Tibial artery (tissue), 4 donors: Measurements from ENCODE around the gene DMAC2L.

Experiments
- DNase-seq, 2 donors: peaks; one replicate each; pipeline ENCODE4 v3.0.0-alpha.2; 2019
- H3K27ac ChIP-seq, 2 donors: fragments of 200-600 bp; sonication (generic) in 1 of 2; 1 replicate in 1 of 2; 2 replicates in 1 of 2; pipeline ENCODE4 v1.5.1; 2018 to 2019; ENCODE audit warnings: mild to moderate bottlenecking in 1 of 2
- H3K27me3 ChIP-seq, 2 donors: fragments of 200-600 bp; sonication (generic) in 1 of 2; one replicate each; pipeline versions ENCODE4 v1.5.1 to v1.6.0; 2016 to 2019
- H3K36me3 ChIP-seq, 3 donors: fragments of 200-600 bp; sonication (generic) in 2 of 3; one replicate each; pipeline ENCODE4 v1.5.1; 2016 to 2019; ENCODE audit warnings: mild to moderate bottlenecking in 2 of 3
- H3K4me1 ChIP-seq, 4 donors: fragments of 200-600 bp; sonication (generic) in 2 of 4; 1 replicate in 3 of 4; 2 replicates in 1 of 4; pipeline ENCODE4 v1.5.1; 2016 to 2019
- H3K4me3 ChIP-seq, 2 donors: fragments of 200-600 bp; sonication (generic) in 1 of 2; 1 replicate in 1 of 2; 2 replicates in 1 of 2; pipeline ENCODE4 v1.5.1; 2018 to 2019; ENCODE audit warnings: mild to moderate bottlenecking in 2 of 2
- H3K9me3 ChIP-seq, 3 donors: fragments of 200-600 bp; sonication (generic) in 1 of 3; one replicate each; pipeline ENCODE4 v1.5.1; 2016 to 2019
- intact Hi-C: fragments of 100-400 bp; cut with DNase I; formaldehyde crosslinking; loops from one replicate; pipeline ENCODE4 v1.15.0; 2023; ENCODE audit warnings: low total_unique reads
- TF ChIP-seq, protein P1 (sequence below), 2 experiments: fragments of 200-600 bp in 1 of 2; fragments of 450-650 bp in 1 of 2; IDR thresholded peaks; one replicate each; pipeline ENCODE4 v1.5.1; 2017 to 2019; ENCODE audit warnings: antibody characterized with exemption in 2 of 2, mild to moderate bottlenecking in 1 of 2, moderate library complexity in 1 of 2

The DMAC2L gene

DNA sequence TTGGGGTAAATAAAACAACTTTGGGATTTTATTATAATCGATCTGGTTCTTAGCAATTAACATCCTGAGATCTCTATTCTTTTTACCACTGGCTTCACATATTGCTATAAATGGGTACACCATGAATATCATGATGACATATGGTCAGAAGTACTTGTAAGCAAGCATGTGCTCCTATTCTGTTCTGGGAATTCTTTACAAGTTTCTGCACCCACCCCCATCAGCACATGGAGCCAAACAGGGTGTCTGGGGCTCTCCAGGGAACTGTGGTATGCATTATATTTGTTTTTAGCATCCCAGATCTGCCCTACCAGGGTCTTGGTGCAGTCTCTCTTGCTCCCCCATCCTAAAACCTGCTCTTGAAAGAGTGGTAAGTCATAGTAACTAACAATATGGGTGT lies 31.3 kb downstream of the DMAC2L start:
- no peak overlapping the region for H3K4me3 ChIP-seq
- peaks cover 0 to 50% (median 15%) of the 10 kb centered on the region in 4 donors for H3K4me1 ChIP-seq
- intact Hi-C loops = no loop called here
- no peak for DNase-seq
- no peaks in the 10 kb centered on the region for H3K36me3 ChIP-seq
- no peaks in the 10 kb centered on the region for H3K9me3 ChIP-seq
- H3K27ac ChIP-seq = peak overlapping the region; percentile 47 to 57
- no peaks in the 10 kb centered on the region for H3K27me3 ChIP-seq
- TF ChIP-seq, protein P1, sequence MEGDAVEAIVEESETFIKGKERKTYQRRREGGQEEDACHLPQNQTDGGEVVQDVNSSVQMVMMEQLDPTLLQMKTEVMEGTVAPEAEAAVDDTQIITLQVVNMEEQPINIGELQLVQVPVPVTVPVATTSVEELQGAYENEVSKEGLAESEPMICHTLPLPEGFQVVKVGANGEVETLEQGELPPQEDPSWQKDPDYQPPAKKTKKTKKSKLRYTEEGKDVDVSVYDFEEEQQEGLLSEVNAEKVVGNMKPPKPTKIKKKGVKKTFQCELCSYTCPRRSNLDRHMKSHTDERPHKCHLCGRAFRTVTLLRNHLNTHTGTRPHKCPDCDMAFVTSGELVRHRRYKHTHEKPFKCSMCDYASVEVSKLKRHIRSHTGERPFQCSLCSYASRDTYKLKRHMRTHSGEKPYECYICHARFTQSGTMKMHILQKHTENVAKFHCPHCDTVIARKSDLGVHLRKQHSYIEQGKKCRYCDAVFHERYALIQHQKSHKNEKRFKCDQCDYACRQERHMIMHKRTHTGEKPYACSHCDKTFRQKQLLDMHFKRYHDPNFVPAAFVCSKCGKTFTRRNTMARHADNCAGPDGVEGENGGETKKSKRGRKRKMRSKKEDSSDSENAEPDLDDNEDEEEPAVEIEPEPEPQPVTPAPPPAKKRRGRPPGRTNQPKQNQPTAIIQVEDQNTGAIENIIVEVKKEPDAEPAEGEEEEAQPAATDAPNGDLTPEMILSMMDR (IDR thresholded peaks at IDR 0.05) = no peak

DNA sequence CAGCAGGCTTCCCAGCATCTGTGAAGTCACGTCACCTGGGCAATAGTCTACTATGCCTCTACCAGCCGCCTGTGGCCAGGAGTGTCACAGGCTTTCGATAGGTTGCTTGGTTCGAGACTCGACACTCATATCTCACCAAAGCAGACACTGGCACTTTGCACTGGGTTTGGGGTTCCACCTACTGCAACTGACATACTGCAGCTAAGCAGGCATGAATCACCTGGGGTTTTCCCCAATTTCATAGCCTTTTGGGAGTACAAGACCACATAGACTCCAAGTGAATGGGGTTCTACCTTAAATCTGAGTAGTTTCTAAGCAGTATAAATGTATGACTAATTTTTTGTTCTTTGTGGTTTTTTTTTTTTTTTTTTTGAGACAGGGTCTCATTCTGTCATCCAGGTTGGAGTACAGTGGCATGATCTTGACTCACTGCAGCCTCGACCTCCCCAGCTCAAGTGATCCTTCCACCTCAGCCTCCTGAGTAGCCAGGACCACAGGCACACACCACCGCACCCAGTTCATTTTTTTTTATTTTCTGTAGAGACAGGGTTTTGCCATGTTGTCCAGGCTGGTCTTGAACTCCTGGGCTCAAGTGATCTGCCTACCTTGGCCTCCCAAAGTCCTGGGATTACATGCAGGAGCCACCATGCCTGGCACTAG lies 32.1 kb downstream of the DMAC2L start:
- Histone ChIP-seq H3K4me3 (no peak overlapping the region), H3K4me1 (peaks cover 0 to 50% (median 15%) of the 10 kb centered on the region in 4 donors), H3K27ac (peak overlapping the region; percentile 47 to 57), H3K36me3 (no peaks in the 10 kb centered on the region), H3K9me3 (no peaks in the 10 kb centered on the region), H3K27me3 (no peaks in the 10 kb centered on the region)
- DNase-seq = no peak
- TF ChIP-seq, protein P1 (IDR thresholded peaks at IDR 0.05) = no peak
- intact Hi-C loops = no loop called here

DNA sequence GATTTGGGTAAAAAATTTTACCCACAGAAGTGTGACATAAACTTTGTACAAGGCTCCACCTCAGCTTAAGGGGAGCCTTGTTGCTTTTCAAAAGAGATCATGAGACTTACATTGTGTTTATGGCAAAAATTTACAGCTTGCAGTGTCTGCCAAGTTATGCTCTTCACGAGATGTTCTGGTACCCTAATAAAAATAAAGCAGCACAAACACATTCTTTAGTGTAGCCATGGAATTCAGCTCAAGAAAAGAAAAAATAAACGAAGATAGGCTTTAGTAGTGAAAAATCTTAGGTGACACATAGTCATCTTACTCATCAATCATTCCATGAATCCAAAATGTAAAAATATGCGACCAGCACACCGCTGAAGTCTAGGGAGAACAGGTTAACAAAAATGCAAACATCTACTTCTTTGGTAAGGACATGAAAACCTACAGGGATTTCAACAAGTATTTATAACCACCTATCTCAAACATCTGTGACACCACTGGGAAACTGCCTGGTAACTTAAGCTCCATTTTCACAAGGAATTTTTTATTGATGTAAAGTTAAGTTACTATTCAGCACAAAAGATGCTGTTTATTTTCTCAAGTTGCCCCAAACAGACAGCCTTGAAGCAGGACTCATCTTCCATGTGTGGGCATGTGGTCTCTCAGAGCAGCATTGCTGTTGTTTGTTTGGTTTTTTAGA lies 32.9 kb downstream of the DMAC2L start:
- Histone ChIP-seq H3K9me3 (no peaks in the 10 kb centered on the region), H3K4me3 (no peak overlapping the region), H3K27me3 (no peaks in the 10 kb centered on the region), H3K27ac (peak overlapping the region; percentile 5 to 36), H3K36me3 (no peaks in the 10 kb centered on the region), H3K4me1 (peaks cover 0 to 50% (median 15%) of the 10 kb centered on the region in 4 donors)
- TF ChIP-seq, protein P1 (IDR thresholded peaks at IDR 0.05) = no peak
- DNase-seq = no peak
- intact Hi-C loops = no loop called here

DNA sequence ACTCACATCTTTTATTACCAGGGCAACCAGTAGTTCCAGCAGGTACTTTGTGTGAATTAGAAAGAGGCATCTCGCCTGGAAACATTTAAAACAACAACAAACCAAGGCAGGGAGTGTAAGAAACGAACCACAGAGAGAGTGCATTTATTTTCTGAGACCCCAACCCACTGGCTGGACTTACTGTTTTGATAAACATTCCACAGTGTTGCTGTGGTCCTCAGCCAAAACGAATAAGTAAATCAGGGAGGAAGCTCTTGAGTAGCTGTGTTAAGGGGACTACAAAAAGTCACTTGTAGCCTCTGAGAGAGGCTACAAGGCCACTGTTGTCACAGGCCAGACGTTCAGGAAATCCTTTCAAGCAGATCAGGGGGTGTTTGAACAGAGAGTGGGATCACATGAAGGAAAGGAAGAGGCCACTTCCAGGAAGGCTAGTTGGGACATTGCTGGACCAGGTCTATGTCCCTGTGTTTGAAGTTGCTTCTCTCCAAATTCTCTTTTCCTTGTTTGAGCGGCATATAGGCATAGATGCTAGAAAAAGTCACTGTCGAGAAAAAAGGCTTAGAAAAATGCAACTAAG lies 33.8 kb downstream of the DMAC2L start:
- no peak overlapping the region for H3K4me3 ChIP-seq
- no peaks in the 10 kb centered on the region for H3K27me3 ChIP-seq
- no peaks in the 10 kb centered on the region for H3K9me3 ChIP-seq
- peaks cover 0 to 50% (median 15%) of the 10 kb centered on the region in 4 donors for H3K4me1 ChIP-seq
- intact Hi-C loops = no loop called here
- H3K27ac ChIP-seq = peak overlapping the region; percentile 29 to 36
- TF ChIP-seq, protein P1 (IDR thresholded peaks at IDR 0.05) = no peak
- DNase-seq = no peak
- no peaks in the 10 kb centered on the region for H3K36me3 ChIP-seq

DNA sequence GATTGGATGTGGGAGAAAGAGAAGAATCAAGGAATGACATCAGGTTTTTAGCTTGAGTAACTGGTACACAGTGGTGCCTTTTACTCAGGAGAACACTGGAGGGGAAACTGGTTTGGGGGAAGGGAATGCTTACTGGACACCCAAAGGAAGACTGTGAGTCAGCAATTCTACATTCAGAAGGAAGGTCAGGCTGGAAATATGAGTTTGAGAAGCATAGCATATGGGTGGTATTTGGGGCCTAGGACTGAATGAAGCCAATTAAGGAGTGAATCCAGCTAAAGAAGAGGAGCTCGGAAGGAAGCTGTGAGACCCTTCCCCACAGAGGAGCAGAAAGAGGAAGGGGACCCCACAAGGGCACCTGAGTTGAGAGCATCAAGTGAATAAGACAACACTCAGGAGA lies 35.4 kb downstream of the DMAC2L start:
- Histone ChIP-seq H3K36me3 (no peaks in the 10 kb centered on the region), H3K4me3 (no peak overlapping the region), H3K27ac (no peak overlapping the region), H3K9me3 (no peaks in the 10 kb centered on the region), H3K4me1 (peaks cover 0 to 42% (median 14%) of the 10 kb centered on the region in 4 donors), H3K27me3 (no peaks in the 10 kb centered on the region)
- intact Hi-C loops = no loop called here
- TF ChIP-seq, protein P1 (IDR thresholded peaks at IDR 0.05) = no peak
- no peak for DNase-seq
